BLaER1 treated with 17β-estradiol and CSF1 and Interleukin-3, amounts not matched to agents 10 nM and 100 nM (cell line): ENCODE data around the gene FAM168A.

Source experiments
- H3K27ac ChIP-seq, 11 experiments: shearing (Covaris generic); formaldehyde crosslinking; 2 replicates each; pipeline ENCODE4 v1.8.1; 2022
- H3K27me3 ChIP-seq, 11 experiments: shearing (Covaris generic); formaldehyde crosslinking; 2 replicates each; pipeline ENCODE4 v1.8.1; 2022
- H3K36me3 ChIP-seq, 11 experiments: shearing (Covaris generic); formaldehyde crosslinking; 2 replicates each; pipeline ENCODE4 v1.8.1; 2022
- H3K4me1 ChIP-seq, 10 experiments: shearing (Covaris generic); formaldehyde crosslinking; 2 replicates each; pipeline ENCODE4 v1.8.1; 2022
- H3K4me2 ChIP-seq, 11 experiments: shearing (Covaris generic); formaldehyde crosslinking; 2 replicates each; pipeline ENCODE4 v1.8.1; 2022
- H3K4me3 ChIP-seq, 10 experiments: shearing (Covaris generic); formaldehyde crosslinking; 2 replicates each; pipeline ENCODE4 v1.8.1; 2022
- H3K9ac ChIP-seq, 11 experiments: shearing (Covaris generic); formaldehyde crosslinking; 2 replicates each; pipeline ENCODE4 v1.8.1; 2022
- H3K9me3 ChIP-seq, 11 experiments: shearing (Covaris generic); formaldehyde crosslinking; replicated peaks in 1 of 11; 2 replicates each; pipeline ENCODE4 v1.8.1; 2022
- H4K20me1 ChIP-seq, 11 experiments: shearing (Covaris generic); formaldehyde crosslinking; 2 replicates each; pipeline ENCODE4 v1.8.1; 2022
- Cebpa-rat ChIP-seq, 11 experiments: shearing (Covaris generic); IDR thresholded peaks; 2 replicates each; pipeline ENCODE4 v1.8.1; 2022

The FAM168A gene

DNA sequence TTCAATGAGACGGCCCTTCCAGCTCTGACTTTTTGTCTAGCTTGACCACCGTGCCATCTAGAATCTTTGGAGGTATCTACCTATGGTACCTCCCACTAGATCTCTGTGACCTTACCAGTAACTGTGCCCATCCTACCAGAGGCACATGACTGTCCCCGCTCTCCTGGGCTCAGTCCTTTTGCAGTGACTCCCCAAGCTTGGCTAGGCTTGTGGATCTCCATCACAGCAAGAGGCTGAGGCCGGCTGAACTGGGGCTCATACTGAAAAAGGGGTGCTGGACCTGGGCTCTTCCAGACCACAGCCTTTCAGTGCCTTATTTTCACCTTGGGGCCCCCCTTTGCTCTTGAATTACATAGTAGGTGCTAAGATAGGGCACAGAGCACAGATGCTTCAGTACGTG is 194.4 kb downstream of the FAM168A start:
- peaks cover 8 to 60% (median 23%) of the 10 kb centered on the region in 11 experiments; a peak in 21 of 22 replicates for H4K20me1 ChIP-seq

DNA sequence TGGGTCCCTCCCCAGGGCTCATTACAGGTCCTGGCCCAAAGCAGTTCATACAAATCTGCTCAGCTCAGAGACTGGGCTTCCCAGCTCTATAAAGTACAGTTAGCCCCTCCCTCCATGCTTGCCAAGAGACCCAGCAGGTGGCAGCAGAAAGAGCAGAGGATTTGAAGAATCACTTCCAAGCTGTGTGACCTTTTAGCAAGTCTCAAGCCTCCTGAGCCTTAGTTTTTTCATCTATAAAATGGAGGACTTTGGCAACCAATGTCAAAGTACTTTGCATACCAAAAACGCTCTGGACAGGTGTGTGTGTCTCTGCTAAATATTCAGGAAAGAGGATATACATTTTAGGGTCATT is 195.1 kb downstream of the FAM168A start:
- no peak overlapping the region for H3K4me2 ChIP-seq
- no peak for TF ChIP-seq Cebpa-rat (IDR thresholded peaks at IDR 0.05)
- no peak overlapping the region for H3K4me3 ChIP-seq
- peak overlapping the region in 1 of 11 experiments; percentile 34; a peak in 2 of 22 replicates for H3K9ac ChIP-seq
- no peaks in the 10 kb centered on the region for H3K9me3 ChIP-seq
- peaks cover 42 to 79% (median 65%) of the 10 kb centered on the region in 11 experiments for H3K36me3 ChIP-seq
- H3K4me1 ChIP-seq = peaks cover 21 to 43% (median 31%) of the 10 kb centered on the region in 10 experiments
- H3K27ac ChIP-seq = no peak overlapping the region; a peak in 1 of 22 replicates
- H4K20me1 ChIP-seq = peaks cover 12 to 67% (median 30%) of the 10 kb centered on the region in 11 experiments; a peak in 21 of 22 replicates
- no peaks in the 10 kb centered on the region for H3K27me3 ChIP-seq

More for the DNA sequence above, 194.4 kb downstream of the FAM168A start:
- TF ChIP-seq Cebpa-rat (IDR thresholded peaks at IDR 0.05) = no peak
- Histone ChIP-seq H3K9ac (peak overlapping the region in 5 of 11 experiments; percentile 20 to 64 (median 36); a peak in 6 of 22 replicates), H3K9me3 (no peaks in the 10 kb centered on the region), H3K27me3 (no peaks in the 10 kb centered on the region), H3K4me1 (peaks cover 15 to 43% (median 25%) of the 10 kb centered on the region in 10 experiments), H3K27ac (peak overlapping the region in 8 of 11 experiments; percentile 0 to 45 (median 32); a peak in 8 of 22 replicates), H3K4me3 (no peak overlapping the region), H3K36me3 (peaks cover 42 to 79% (median 65%) of the 10 kb centered on the region in 11 experiments), H3K4me2 (peak overlapping the region in 2 of 11 experiments; percentile 31 to 44; a peak in 3 of 22 replicates)

DNA sequence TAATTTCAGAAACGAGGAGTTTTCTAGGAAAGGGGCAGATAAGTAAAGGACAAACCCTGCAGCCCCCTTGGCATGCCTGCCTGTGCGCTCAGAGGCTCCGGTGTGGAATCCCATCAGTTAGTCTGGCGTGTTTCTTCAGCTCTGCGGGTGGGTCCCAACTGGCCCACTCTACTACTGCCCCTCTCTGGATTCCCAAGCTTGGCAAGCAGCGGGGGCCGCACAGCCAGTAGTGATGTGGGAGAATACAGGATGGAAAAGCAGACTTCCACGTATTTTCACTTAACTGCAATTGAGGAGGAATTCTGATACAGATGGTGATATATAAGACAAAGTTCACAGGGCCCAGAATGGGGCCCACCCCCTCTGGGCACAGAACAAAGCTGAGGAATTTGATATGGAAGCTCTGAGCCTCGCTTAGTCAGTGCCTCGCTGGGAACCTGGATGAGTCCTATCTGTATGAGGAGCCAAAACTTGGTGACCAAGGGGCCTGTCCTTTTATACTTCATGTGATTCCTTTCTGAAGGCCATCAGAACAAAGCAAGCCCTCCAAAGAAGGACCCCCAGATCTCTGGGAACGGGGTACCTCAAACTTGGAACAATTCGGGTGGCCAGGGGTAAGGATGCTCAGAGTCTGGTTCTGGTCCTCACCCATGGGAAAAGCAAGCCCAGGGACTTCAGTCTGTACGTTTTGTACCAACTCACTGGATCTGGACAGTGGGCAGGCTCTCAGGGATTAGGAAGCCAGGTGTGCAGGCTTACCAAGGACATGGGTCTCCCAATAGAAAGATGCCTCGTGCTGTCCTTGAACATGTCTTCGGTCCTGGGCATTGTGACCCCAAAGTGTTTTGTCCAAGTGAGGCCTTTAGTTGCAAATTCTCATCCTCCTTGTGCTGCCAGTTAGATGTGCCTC is 195.7 kb downstream of the FAM168A start:
- no peak overlapping the region for H3K4me2 ChIP-seq
- peaks cover 21 to 43% (median 28%) of the 10 kb centered on the region in 10 experiments for H3K4me1 ChIP-seq
- H3K27me3 ChIP-seq = no peaks in the 10 kb centered on the region
- no peak overlapping the region; a peak in 4 of 22 replicates for H3K9ac ChIP-seq
- TF ChIP-seq Cebpa-rat (IDR thresholded peaks at IDR 0.05) = no peak
- no peak overlapping the region for H3K4me3 ChIP-seq
- H3K9me3 ChIP-seq = no peaks in the 10 kb centered on the region
- peaks cover 12 to 74% (median 32%) of the 10 kb centered on the region in 11 experiments; a peak in 21 of 22 replicates for H4K20me1 ChIP-seq
- peaks cover 42 to 79% (median 64%) of the 10 kb centered on the region in 11 experiments for H3K36me3 ChIP-seq
- H3K27ac ChIP-seq = no peak overlapping the region; a peak in 1 of 22 replicates

DNA sequence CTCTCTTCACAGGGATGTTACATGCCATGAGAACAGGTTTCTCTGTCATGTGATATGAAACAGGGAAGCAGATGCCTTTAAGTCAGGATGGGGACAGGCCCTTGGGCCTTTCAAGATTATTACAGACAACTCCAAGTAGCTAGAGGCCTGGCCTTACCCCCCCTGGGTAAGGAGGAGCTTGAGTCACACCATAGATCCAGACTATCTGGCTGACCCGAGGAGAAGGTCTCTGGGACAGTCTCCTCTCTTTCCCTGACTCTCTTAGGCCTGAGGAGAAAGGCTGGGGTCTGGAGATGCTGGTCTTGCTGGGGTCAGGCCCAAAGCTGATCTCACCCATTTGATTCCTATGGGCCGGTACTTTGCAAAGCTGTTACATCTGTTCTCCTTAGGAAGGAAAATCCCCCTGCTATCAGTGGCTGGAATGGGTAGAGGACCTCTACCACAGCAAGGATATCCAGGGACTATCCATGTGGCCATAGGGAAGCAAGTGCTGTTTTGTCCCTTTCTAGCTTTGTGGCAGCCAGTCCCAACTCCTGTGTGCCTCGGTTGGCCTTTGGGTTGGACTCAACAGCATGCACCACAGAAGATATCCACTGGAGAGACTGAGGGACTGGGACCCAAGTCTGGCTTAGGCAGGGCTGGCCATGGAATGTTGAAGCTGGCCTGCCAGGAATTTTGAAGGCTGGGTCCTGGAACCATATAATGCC is 196.5 kb downstream of the FAM168A start:
- no peak overlapping the region for H3K4me2 ChIP-seq
- peaks cover 42 to 79% (median 64%) of the 10 kb centered on the region in 11 experiments for H3K36me3 ChIP-seq
- H3K4me1 ChIP-seq = peaks cover 21 to 47% (median 28%) of the 10 kb centered on the region in 10 experiments
- H3K4me3 ChIP-seq = no peak overlapping the region
- TF ChIP-seq Cebpa-rat (IDR thresholded peaks at IDR 0.05) = no peak
- H4K20me1 ChIP-seq = peaks cover 12 to 77% (median 39%) of the 10 kb centered on the region in 11 experiments
- no peak overlapping the region for H3K27ac ChIP-seq
- peak overlapping the region in 1 of 11 experiments; percentile 35; a peak in 4 of 22 replicates for H3K9ac ChIP-seq
- no peaks in the 10 kb centered on the region for H3K9me3 ChIP-seq
- H3K27me3 ChIP-seq = no peaks in the 10 kb centered on the region

DNA sequence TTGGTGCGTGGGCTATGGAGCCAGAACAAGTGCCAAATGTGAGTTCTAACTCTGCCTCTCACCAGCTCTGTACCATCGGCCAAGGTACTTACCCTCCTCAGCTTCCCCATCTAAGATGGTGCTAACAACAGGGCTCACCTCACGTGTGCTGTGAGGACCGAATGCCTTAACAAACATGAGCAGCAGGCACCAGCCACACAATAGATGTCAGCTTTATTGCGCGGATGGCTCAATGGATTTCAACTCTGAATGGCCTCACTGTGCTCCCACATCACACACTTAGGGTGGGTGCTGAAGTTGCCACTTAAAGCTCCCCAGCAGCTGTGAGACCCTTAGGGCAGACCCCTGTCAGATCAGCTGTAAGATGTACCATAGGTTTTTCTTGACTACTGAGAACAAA is 197.6 kb downstream of the FAM168A start:
- Histone ChIP-seq H3K4me1 (peaks cover 21 to 47% (median 28%) of the 10 kb centered on the region in 10 experiments), H3K27me3 (no peaks in the 10 kb centered on the region), H3K4me2 (peak overlapping the region in 1 of 11 experiments; percentile 38; a peak in 2 of 22 replicates), H3K36me3 (peaks cover 45 to 81% (median 64%) of the 10 kb centered on the region in 11 experiments), H3K9me3 (no peaks in the 10 kb centered on the region), H3K27ac (no peak overlapping the region), H3K9ac (peak overlapping the region in 2 of 11 experiments; percentile 18 to 46; a peak in 1 of 22 replicates), H4K20me1 (peaks cover 12 to 85% (median 49%) of the 10 kb centered on the region in 11 experiments), H3K4me3 (no peak overlapping the region)
- no peak for TF ChIP-seq Cebpa-rat (IDR thresholded peaks at IDR 0.05)

DNA sequence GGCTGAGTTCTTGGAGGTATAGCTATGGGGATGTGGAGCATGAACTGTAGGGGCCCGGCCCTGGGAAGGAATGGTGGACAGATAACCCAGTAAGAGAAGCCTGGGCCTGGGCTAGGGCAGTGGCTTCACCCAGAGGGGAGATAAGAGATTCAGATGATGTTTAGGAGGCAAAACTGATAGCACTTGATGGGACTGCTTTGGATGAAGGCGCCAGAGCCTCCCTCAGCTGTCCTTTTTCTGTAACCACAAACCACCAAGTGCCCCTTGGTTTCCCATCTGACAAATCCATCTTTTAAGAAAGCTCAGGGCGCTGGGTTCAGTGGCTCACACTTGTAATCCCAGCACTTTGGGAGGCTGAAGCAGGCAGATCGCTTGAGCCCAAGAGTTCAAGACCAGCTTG is 198.3 kb downstream of the FAM168A start:
- TF ChIP-seq Cebpa-rat (IDR thresholded peaks at IDR 0.05) = no peak
- no peak overlapping the region for H3K4me3 ChIP-seq
- peak overlapping the region in 4 of 11 experiments; percentile 10 to 29 (median 24); a peak in 2 of 22 replicates for H3K27ac ChIP-seq
- H3K4me1 ChIP-seq = peaks cover 21 to 47% (median 28%) of the 10 kb centered on the region in 10 experiments
- H3K9ac ChIP-seq = peak overlapping the region in 7 of 11 experiments; percentile 0 to 46 (median 34); a peak in 13 of 22 replicates
- peaks cover 12 to 92% (median 56%) of the 10 kb centered on the region in 11 experiments for H4K20me1 ChIP-seq
- no peaks in the 10 kb centered on the region for H3K9me3 ChIP-seq
- no peaks in the 10 kb centered on the region for H3K27me3 ChIP-seq
- peaks cover 45 to 81% (median 64%) of the 10 kb centered on the region in 11 experiments for H3K36me3 ChIP-seq
- H3K4me2 ChIP-seq = peak overlapping the region in 9 of 11 experiments; percentile 33 to 66 (median 61); a peak in 17 of 22 replicates

DNA sequence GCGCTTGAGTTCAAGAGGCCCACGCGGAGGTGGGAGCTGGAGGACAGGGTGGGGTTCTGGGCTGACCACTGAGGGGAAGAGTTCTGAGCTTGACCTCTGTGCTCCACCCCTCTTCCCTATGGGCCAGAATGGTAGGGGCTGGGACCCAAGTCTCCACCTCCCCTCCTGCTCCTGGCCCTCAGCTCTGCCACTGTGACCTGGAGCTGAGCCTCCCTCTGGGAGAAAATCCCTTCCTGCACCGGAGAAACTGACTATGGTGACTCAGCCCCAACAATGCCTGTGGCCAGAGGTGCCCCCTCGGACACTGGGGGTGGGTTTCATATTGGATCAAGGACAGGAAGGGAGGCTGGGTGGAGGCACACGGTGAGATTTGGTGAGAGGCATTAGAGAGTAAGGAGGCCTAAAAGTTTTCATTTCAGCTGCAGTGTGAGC is 198.7 kb downstream of the FAM168A start:
- TF ChIP-seq Cebpa-rat (IDR thresholded peaks at IDR 0.05) = no peak

DNA sequence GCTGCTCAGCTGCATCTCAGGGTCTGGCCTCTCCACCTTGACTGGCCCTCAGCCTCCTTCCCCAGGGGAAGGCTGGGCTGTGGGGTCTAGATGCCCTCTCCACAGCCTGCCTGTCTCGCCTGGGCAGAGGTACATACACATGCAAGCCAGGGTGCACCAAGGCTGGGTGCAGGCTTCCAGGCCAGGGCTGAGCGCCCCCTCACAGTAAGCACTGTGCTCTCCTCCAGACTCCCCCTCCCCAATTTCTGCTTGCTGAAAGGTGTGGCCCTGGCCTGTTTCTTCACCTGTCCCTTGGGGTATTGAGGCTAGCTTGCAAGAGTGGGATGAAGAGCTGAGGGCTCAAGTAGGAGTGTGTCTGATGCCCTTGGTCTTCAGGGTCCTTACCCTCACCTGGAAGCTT is 199.2 kb downstream of the FAM168A start:
- H3K4me3 ChIP-seq = no peak overlapping the region
- H3K9ac ChIP-seq = peak overlapping the region in 6 of 11 experiments; percentile 9 to 43 (median 34); a peak in 6 of 22 replicates
- peak overlapping the region in 2 of 11 experiments; percentile 24 to 29; a peak in 2 of 22 replicates for H3K27ac ChIP-seq
- H3K9me3 ChIP-seq = no peaks in the 10 kb centered on the region
- H3K4me1 ChIP-seq = peaks cover 21 to 39% (median 26%) of the 10 kb centered on the region in 10 experiments
- H3K27me3 ChIP-seq = no peaks in the 10 kb centered on the region
- peaks cover 12 to 97% (median 64%) of the 10 kb centered on the region in 11 experiments for H4K20me1 ChIP-seq
- H3K36me3 ChIP-seq = peaks cover 51 to 88% (median 71%) of the 10 kb centered on the region in 11 experiments
- peak overlapping the region in 9 of 11 experiments; percentile 33 to 66 (median 61); a peak in 18 of 22 replicates for H3K4me2 ChIP-seq
- no peak for TF ChIP-seq Cebpa-rat (IDR thresholded peaks at IDR 0.05)

More for the DNA sequence above, 198.7 kb downstream of the FAM168A start:
- Histone ChIP-seq H3K4me1 (peaks cover 21 to 44% (median 27%) of the 10 kb centered on the region in 10 experiments), H3K36me3 (peaks cover 46 to 83% (median 69%) of the 10 kb centered on the region in 11 experiments), H3K4me3 (no peak overlapping the region), H3K27me3 (no peaks in the 10 kb centered on the region), H3K27ac (peak overlapping the region in 5 of 11 experiments; percentile 10 to 41 (median 24); a peak in 2 of 22 replicates), H3K9ac (peak overlapping the region in 8 of 11 experiments; percentile 0 to 46 (median 35); a peak in 11 of 22 replicates), H4K20me1 (peaks cover 12 to 96% (median 61%) of the 10 kb centered on the region in 11 experiments), H3K9me3 (no peaks in the 10 kb centered on the region), H3K4me2 (peak overlapping the region in 9 of 11 experiments; percentile 33 to 66 (median 61); a peak in 18 of 22 replicates)
